Mesenteric fat pad (tissue), 1 donor: Measurements from ENCODE around the gene CTTNBP2NL. TPM values are rescaled to one million over a fixed set of nuclear protein-coding genes. Genes with fewer than 3 reads are reported as not detected.
"Not testable (repeated sequence)": the region's sequence is repeated elsewhere in the genome, so short reads cannot be mapped to it uniquely, and the experiment has no call there.

Source experiments
- DNase-seq: peaks from one replicate; pipeline ENCODE4 v3.0.0-alpha.2; 2020; ENCODE audit warnings: low spot score
- total RNA-seq: library from RNA; stranded (reverse); fragmentation: NEBNext Ultra II Directional; extraction: Animal tissue kit (Norgen Biotek cat#: 25700); gene quantifications from one replicate; pipeline ENCODE4 v1.2.1, GENCODE V29; 2021
- donor health status: DM: yes; HTN: yes; CAD: no.

Gene CTTNBP2NL
- total RNA-seq, 1 donor from 2014 or later = 44.4 TPM

DNA sequence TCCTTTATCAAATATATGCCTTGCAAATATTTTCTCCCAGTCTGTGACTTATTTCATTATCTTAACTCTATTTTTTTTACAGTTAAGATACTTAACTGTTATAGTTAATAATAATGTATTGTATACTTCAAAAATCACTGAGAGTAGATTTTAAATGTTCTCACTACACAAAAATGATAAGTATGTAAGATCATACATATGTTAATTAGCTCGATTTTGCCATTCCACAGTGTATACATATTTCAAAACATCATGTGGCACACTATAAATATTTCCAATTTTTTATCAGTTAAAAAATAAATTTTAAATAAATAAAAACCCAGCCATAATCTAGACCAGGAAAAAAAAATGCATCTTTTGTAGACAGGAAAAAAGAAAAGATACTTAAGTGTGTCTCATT is 27.2 kb downstream of the CTTNBP2NL start:
- DNase-seq = no peak

DNA sequence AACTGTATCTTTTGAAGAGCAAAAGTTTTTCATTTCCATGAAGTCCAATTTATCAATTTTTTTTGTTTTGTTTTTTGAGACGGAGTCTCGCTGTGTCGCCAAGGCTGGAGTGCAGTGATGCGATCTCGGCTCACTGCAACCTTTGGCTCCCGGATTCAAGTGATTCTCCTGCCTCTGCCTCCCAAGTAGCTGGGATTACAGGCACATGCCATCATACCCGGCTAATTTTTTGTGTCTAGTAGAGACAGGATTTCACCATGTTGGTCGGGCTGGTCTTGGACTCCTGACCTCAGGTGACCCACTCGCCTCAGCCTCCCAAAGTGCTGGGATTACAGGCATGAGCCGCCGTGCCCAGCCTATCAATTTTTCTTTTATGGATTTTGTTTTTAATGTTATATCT is 27.7 kb downstream of the CTTNBP2NL start:
- not testable (repeated sequence) for DNase-seq

DNA sequence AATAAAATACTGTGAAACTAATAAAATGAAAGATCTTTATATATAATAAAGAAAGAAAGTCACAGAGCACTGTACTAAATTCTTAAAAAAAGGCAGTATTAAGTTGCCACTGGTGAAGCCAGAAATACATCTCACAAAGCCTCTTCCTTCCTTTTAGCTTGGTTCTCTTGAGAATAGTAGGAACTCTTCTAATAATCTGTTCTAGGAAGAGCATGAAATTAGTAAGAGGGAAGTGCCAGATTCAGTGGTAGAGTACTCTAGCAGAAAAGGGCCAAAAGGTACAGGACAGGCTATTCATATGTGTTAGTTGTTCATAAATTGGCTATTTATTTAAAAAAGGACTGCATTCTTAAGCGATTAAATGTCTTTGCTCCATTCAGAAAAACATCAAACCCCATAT is 33.7 kb downstream of the CTTNBP2NL start:
- DNase-seq = no peak

DNA sequence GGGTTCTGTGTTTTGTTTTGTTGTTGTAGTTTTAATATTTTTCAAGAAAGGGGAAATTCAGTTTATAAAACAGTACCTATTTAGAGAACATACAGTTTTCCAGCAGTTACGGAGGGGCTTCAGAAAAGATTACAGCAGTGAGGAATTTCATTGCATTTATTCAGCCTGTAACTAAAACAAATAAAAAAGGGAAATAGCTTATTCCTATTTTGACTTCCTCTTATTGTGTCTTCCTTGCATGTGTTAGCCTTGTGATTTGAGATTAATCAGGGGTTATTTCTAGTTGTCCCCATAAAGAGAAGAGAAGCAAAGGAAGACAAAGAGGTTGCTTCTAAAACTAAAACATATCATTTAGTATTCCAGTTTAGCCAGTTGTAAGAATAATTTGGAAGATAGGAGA is 35.0 kb downstream of the CTTNBP2NL start:
- DNase-seq = no peak

DNA sequence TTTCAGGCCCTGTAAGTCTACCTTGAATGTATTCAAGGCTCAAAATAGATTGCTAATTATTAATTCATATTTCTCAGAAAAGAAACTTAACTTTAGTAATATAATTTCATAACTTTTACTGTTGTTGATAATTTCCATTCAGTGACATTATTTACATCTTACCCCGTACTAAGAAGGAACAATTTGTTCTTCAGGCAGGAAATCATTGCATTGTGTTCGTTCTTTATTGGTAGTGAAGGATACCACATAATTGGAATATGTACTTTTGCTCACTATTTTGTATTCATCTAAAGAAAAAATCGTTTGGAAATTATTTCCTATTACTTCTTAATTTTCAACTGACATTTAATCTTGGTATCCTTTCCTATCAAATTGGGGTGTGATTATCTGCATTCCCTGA is 39.4 kb downstream of the CTTNBP2NL start:
- no peak for DNase-seq

DNA sequence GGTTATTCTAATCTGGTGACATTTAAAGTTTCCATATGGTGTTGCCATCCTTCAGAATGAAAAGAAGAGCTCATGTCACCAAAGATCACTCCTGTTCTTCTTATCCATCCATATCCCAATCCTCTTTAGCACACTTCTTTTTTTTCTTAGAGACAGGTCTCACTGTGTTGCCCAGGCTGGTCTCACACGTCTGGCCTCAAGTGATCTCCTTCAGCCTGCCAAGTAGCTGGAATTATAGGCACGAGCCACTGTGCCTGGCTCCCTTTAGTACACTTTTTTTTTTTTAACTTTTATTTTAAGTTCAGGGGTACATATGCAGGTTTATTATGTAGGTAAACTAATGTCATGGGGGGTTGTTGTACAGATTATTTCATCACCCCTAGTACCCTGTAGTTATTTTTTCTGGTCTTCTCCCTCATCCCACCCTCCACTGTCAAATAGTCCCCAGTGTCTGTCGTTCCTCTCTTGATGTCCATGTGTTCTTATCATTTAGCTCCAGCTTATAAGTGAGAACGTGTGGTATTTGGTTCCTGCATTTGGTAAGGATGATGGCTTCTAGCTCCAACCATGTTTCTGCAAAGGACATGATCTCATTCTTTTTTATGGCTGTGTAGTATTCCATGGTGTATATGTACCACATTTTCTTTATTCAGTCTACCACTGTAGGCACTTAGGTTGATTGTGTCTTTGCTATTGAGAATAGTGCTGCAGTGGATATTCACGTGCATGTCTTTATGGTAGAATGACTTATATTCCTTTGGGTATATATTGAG is 40.6 kb downstream of the CTTNBP2NL start:
- DNase-seq = no peak

DNA sequence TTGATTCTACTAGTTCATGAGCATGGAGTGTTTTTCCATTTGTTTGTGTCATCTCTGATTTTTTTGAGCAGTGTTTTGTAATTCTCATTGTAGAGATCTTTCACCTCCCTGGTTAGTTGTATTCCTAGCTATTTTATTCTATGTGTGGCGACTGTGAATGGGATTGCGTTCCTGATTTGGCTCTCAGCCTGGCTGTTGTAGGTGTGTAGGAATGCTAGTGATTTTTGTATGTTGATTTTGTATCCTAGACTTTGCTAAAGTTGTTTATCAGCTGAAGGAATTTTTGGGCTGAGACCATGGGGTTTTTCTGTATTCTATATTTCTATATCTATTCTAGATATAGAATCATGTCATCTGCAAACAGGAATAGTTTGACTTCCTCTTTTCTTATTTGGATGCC is 42.1 kb downstream of the CTTNBP2NL start:
- DNase-seq = not testable (repeated sequence)

DNA sequence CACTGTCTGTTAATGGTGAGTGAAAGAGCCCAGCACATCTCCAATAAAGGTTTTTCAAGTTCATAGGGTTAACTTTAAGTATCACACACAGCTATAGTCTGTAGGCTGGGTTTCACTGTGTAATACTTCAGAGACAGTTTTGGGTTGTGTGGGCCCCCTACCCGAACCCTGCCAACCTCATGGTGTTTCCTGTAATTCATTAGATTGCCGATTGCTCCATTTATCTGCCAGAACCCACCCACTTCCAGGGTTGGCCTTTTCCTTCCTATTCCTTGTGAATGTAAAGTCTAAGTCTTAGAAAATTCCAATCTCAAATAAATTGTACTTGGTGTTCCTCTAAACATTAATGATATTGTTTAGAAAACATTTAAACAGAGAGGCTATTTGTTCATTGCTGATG is 43.6 kb downstream of the CTTNBP2NL start:
- DNase-seq = no peak

DNA sequence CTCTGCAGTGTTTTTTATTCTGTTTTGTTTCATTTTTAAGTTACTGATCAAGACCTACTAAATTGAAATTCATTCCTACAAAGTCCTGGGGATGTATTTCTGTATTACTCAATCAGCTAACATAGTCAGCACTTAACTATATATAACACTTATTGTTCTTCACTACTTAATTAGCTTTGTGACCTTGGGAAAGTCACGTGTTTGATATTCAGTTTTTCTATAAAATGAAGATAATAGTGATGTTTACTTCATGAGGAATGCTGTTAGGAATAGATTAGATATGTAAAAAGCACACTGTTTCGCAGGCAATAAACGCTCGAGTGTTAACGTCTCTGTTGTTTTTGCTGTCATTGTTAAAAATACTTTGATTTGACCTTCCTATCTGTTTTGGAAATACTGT is 44.6 kb downstream of the CTTNBP2NL start:
- DNase-seq = no peak

DNA sequence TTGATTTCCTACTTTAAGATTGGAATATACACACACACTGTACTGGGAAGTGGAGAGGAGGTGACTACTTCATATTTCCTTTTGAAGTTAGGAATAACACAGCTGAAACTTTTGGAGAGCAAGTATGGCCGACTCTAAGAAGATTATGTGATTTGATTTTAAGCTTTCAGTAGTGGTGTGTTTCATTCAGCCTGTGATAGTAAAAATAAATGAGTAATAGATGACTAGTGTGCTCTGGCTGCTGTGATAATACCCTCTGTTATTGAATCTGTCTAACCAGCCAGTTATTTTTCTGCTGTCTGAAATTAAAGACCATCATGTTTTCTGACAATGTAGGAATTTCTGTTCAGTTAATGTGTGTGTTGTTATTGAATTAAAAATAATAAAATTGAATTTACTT is 48.3 kb downstream of the CTTNBP2NL start:
- no peak for DNase-seq

DNA sequence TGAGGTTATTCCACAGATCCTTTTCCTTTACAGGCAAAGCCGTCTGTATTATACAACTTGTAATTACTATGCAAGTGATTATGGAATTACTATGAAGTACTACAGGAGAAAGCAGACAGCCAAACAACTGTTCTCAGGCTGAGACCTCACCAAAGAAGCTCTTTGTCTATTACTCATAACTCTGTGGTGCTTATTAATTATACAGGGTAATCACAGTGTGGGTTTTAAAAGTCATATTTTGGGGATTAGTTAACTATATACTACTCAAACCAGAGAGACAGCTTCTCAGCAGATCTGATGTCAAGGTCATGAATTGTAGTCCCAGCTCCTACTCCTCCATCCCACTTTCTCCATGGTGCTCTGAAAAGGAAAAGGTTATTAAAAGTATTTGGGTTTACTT is 49.6 kb downstream of the CTTNBP2NL start:
- DNase-seq = no peak

DNA sequence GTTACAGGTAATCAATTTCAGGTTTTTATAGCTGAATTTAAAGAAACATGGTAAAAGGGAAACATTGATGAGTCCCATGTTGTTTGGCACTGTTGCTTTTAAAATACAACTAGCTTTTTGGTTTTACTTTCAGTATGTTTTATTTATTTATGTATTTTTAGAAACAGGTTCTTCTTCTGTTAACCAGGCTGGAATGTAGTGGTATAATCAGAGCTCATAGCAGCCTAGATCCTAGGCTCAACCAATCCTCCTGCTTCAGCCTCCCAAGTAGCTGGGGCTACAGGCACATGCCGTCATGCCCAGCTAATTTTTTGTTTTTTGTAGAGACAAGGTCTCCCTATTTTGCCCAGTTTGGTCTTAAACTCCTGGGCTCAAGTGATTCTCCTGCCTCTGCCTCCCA is 50.4 kb downstream of the CTTNBP2NL start:
- DNase-seq = no peak

DNA sequence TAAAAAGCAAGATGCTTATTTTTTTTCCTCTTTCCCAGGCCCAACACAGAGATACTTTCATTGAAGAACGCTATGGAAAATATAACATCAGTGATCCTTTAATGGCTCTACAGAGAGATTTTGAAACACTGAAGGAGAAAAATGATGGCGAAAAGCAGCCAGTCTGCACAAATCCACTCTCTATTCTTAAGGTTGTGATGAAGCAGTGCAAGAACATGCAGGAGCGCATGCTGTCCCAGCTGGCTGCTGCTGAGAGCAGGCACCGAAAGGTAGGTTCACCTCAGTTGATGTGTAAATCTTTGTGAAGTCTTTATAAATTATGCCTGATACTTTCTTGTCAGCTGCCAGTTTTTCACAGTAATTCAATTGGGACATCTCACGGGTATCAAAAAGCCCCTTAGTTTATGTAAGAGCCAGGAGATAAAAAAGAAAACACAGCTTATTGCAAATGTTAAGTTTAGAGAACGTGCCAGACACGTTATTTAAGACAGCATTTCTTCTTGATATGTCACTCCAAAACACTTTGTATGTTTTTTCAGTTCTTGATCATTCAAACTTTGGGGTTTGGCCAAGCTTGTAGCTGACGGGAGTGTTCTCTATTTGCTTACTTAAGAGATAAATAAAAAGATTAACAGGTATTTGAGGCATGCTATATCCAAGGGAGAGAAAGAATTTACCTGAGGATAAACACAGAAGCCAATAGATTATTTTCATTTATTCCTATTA is 53.1 kb downstream of the CTTNBP2NL start:
- DNase-seq = no peak

DNA sequence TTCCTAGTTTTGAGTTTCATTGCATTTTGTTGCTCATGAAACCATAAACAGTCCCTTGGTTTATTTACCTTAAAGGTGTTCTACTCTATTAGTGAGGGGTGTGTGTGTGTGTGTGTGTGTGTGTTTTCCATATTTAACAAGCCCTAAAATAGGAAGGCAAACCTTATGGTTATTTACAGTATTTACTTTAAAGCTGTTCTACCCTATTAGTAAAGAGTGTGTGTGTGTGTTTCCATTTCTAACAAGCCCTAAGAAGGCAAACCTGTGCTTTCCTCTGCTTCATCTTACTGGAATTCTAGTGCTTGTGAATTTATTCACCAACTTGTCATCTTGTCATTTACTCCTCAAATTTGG is 53.6 kb downstream of the CTTNBP2NL start:
- no peak for DNase-seq

DNA sequence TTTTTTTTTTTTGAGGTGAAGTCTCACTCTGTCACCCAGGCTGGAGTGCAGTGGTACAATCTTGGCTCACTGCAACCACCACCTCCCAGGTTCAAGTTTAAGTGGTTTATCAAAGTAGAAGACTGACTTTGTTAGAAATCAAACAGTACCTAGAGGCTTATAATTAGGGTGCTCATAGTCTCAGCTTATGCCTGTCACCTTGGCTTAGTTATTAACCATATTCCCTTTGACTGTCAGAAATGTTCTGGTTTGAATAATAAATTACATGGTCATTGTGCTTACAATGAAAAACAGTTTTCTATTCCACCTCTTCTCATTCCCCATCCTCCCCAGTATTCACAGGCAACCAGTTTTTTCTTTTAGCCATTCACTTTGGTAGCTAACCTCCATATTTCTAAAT is 54.8 kb downstream of the CTTNBP2NL start:
- DNase-seq = no peak

DNA sequence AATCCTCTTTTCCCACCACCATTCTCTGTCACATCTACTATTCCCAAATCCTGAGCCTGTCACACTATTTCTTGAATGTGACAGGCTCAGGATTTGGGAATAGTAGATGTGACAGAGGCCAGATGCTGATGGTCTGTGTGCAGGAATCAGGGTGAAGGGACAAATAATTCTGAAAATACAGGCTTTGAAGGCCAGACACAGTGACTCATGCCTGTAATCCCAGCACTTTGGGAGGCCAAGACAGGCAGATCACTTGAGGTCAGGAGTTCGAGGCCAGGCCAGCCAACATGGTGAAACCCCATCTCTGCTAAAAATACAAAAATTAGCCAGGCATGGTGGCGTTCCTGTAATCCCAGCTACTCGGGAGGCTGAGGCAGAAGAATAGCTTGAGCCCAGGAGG is 55.3 kb downstream of the CTTNBP2NL start:
- DNase-seq = not testable (repeated sequence)

DNA sequence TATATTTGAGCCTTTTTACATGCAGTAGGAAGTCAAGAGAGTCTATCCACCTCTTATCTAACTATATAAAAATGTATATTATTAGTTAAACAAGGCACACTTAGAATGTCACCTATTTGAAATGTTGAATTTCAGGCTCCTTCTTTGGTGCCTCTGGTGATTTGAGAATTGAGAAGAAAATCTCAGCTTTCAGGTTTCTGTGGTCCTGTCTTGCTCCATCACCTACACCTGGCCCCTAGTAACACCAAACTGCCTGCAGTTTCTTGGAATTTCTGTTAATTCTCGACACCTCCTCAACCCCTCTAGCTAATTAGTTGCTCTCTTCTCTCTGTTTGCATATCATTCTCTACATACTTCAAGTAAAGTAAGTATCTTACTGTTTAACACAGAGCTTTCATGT is 57.9 kb downstream of the CTTNBP2NL start:
- DNase-seq = no peak

DNA sequence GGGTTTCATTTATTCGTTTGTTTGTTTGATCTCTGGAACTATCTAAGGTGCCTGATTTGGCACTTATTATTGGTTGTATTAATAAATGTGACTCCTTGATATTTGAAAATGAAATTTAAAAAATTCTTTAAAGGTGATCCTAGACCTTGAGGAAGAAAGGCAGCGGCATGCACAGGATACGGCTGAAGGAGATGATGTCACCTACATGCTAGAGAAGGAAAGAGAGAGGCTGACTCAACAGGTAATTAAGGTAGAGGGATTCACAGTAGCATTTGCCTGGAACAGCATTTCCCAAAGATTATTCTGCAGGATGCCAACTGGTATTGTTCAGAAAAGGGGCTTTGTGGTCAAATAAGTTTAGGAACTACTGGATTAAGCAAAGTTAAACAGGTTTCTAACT is 58.3 kb downstream of the CTTNBP2NL start:
- no peak for DNase-seq

DNA sequence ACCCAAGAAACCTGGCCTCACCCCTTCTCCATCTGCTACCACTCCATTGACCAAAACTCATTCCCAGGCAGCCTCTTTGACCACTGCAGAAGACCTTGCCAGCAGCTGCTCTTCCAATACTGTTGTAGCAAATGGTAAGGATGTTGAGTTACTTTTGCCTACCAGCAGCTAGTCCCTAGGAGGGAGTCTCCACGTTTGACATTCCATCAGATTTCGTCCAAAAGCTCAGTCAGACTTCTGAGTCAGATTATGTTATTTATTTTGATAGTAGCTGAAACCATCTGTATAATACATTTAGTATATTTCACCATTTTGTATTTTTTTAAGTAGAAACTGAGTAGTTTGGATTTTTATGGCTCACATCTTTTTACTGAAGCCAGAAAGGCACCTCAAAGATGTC is 61.2 kb downstream of the CTTNBP2NL start:
- no peak for DNase-seq

DNA sequence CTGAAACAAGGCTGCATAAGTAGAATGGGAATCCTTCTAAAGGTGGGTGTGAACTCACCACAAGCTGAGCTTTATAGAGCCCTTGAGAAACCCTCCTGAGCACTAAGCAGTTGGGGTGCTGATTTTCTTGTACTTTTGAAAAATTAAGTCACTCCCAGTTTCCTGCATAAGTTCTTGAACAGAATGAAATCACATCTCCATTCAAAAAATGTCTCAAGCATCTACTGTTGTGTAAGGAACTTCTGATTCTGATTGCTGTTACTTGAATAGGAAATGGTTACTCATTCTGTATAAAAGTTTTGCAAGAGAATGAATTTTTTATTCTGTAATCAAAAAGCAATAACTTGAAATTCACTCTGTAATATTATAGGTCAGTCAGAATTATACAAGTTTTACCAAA is 61.9 kb downstream of the CTTNBP2NL start:
- no peak for DNase-seq

DNA sequence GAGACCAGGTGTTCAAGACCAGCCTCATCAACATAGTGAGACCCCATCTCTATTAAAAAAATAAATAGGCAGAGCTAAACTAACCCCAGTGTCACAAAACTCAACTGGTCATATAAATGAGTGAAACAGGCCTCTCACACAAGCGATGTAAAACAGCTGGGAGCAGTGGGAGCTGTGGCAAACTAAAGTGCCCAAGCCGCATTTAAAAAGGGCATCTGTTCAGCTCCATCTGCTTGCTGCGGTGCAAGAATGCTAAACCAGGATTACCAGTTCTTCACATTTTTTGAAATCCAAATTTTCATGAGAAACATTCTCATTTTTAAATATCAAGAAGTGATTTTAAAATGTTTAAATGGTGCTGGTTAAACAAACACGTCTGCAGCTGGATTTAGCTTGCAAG is 62.7 kb downstream of the CTTNBP2NL start:
- DNase-seq = no peak

DNA sequence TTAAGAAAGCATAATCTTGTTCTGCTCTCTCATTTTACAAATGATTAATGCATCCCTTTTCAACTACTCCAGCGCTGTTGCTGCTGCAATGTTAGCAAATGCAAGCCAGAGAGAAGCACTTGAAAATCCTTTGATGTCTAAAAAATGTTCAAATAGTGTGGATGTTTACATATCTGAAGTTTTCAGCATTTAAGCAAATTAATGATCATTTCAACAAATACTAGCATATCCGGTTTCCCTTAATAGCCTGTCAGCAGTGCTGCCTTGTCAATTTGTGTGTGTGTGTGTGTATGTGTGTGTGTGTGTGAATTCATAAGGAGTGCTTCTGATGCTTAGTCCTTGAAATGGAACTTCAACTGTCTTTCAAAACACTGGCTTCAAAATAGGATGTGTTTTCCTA is 64.6 kb downstream of the CTTNBP2NL start:
- no peak for DNase-seq
